ENCODE measurements around the gene ABCC8. TPM values are rescaled to one million over a fixed set of nuclear protein-coding genes. Genes with fewer than 3 reads are reported as not detected.

The ABCC8 gene
- total and polyA plus RNA-seq, 2 of the 8 experiments (the other 6 are each of a cell fraction or from before 2014, with no cell fraction given): 3.7 to 4.9 TPM

GRCh38 chr11:17460406-17460805, 16.2 kb downstream of the ABCC8 start:
- FAIRE-seq: no peak
- H4K20me1 ChIP-seq (replicated peaks in 1 of 2; ENCODE audit: control insufficient read depth in 1 of 2, insufficient read depth in 2 of 2, low read length in 2 of 2): peaks cover 2% of the 10 kb centered on the region in 2 experiments
- H2BK12ac ChIP-seq (ENCODE audit: low read depth, low read length): no peak overlapping the region
- no peak overlapping the region for H2AK5ac ChIP-seq (ENCODE audit: low read depth, low read length)
- no peaks in the 10 kb centered on the region; a peak in 1 of 4 replicates for H3K9me3 ChIP-seq (ENCODE audit: insufficient read depth in 2 of 2, low read depth in 1 of 2, low read length in 1 of 2)
- H3K18ac ChIP-seq (ENCODE audit: extremely low read depth, low read length): no peak overlapping the region
- no peak overlapping the region for H4K8ac ChIP-seq (ENCODE audit: extremely low read depth, insufficient read depth, low read length)
- H2BK120ac ChIP-seq (replicated peaks; ENCODE audit: low read depth, low read length): no peak overlapping the region
- no peaks in the 10 kb centered on the region for H3K23me2 ChIP-seq (ENCODE audit: low read depth, low read length)
- no peaks in the 10 kb centered on the region for H3K79me2 ChIP-seq (ENCODE audit: control insufficient read depth in 1 of 2, insufficient read depth in 2 of 2, low read length in 2 of 2)
- H3K14ac ChIP-seq (ENCODE audit: insufficient read length): no peak overlapping the region
- no peak overlapping the region for H2BK20ac ChIP-seq (ENCODE audit: low read length)
- H3K79me1 ChIP-seq (ENCODE audit: low read depth, low read length): no peaks in the 10 kb centered on the region
- no peak overlapping the region for H3K4ac ChIP-seq (replicated peaks; ENCODE audit: insufficient read length, low read depth, low read length)
- no peak for TF ChIP-seq ASH2L (IDR thresholded peaks at IDR 0.05; ENCODE audit: low read length)
- no peak for TF ChIP-seq CREB1 (IDR thresholded peaks at IDR 0.05)
- TF ChIP-seq CEBPB (IDR thresholded peaks at IDR 0.05; ENCODE audit: low read depth, low read length): no peak
- TF ChIP-seq EP300 (IDR thresholded peaks at IDR 0.05; ENCODE audit: borderline replicate concordance in 1 of 2, low read depth in 2 of 2, low read length in 2 of 2): no peak
- H3K9ac ChIP-seq (replicated peaks in 1 of 4; ENCODE audit: extremely low read depth in 1 of 4, low read depth in 3 of 4, low read length in 3 of 4): no peak overlapping the region
- no peak overlapping the region for H3K27ac ChIP-seq (ENCODE audit: low read depth, low read length)
- H3K56ac ChIP-seq (replicated peaks; ENCODE audit: insufficient read length, low read depth, low read length): no peak overlapping the region
- no peak overlapping the region for H2AFZ ChIP-seq (ENCODE audit: low read length)
- no peak overlapping the region for H2BK15ac ChIP-seq (ENCODE audit: low read length)
- no peaks in the 10 kb centered on the region for H3K27me3 ChIP-seq (replicated peaks in 1 of 4; ENCODE audit: control insufficient read depth in 3 of 4, extremely low read depth in 1 of 4, insufficient read depth in 3 of 4, low read length in 3 of 4)
- POLR2A ChIA-PET (ENCODE audit: partially characterized antibody): interaction anchor here (1.3 to 1.5 kb wide), 2 partner anchors 9 to 17 kb away, joined by 3 read pairs; no protein-coding TSS in a partner anchor
- CTCF ChIA-PET (ENCODE audit: partially characterized antibody): interaction anchor here (0.8 to 1.9 kb wide), 9 partner anchors 9 to 80 kb away, joined by 3 to 6 read pairs (median 3); no protein-coding TSS in a partner anchor
- H3K4me2 ChIP-seq (ENCODE audit: insufficient read depth in 1 of 2, low read depth in 2 of 2, low read length in 2 of 2): no peak overlapping the region
- no peaks in the 10 kb centered on the region for H3K36me3 ChIP-seq (ENCODE audit: control insufficient read depth in 2 of 4, insufficient read depth in 4 of 4, low read length in 3 of 4)
- peaks cover 4 to 12% (median 9%) of the 10 kb centered on the region in 4 experiments; a peak in 6 of 7 replicates for H3K4me1 ChIP-seq (replicated peaks in 1 of 4; ENCODE audit: control insufficient read depth in 3 of 4, insufficient read depth in 4 of 4, low read length in 3 of 4)
- no peak overlapping the region for H4K5ac ChIP-seq (ENCODE audit: insufficient read length, low read depth, low read length)
- no peak overlapping the region for H2BK5ac ChIP-seq (ENCODE audit: low read depth, low read length)
- no peak overlapping the region for H4K91ac ChIP-seq (replicated peaks; ENCODE audit: insufficient read length, low read length)
- DNase-seq (ENCODE audit: low read depth in 1 of 2, low spot score in 2 of 2): no peak
- H3K23ac ChIP-seq (ENCODE audit: insufficient read length): no peak overlapping the region
- H3K4me3 ChIP-seq (ENCODE audit: extremely low read depth in 1 of 4, insufficient read depth in 2 of 4, low read depth in 3 of 4, low read length in 4 of 4): no peak overlapping the region
- WGBS, 2 experiments (ENCODE audit: extremely low coverage in 1 of 2, insufficient coverage in 1 of 2, insufficient read length in 1 of 2, insufficient replicate concordance in 2 of 2, low coverage in 1 of 2, low lambda C conversion rate in 2 of 2, missing lambda C conversion rate in 1 of 2): 93% methylated on average over 12 of the region's 12 CpGs; no CpG with 5 or more reads in 1 of the 2 experiments
